ENCODE results near the gene PEF1.

Gene PEF1, protein sequence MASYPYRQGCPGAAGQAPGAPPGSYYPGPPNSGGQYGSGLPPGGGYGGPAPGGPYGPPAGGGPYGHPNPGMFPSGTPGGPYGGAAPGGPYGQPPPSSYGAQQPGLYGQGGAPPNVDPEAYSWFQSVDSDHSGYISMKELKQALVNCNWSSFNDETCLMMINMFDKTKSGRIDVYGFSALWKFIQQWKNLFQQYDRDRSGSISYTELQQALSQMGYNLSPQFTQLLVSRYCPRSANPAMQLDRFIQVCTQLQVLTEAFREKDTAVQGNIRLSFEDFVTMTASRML

DNA sequence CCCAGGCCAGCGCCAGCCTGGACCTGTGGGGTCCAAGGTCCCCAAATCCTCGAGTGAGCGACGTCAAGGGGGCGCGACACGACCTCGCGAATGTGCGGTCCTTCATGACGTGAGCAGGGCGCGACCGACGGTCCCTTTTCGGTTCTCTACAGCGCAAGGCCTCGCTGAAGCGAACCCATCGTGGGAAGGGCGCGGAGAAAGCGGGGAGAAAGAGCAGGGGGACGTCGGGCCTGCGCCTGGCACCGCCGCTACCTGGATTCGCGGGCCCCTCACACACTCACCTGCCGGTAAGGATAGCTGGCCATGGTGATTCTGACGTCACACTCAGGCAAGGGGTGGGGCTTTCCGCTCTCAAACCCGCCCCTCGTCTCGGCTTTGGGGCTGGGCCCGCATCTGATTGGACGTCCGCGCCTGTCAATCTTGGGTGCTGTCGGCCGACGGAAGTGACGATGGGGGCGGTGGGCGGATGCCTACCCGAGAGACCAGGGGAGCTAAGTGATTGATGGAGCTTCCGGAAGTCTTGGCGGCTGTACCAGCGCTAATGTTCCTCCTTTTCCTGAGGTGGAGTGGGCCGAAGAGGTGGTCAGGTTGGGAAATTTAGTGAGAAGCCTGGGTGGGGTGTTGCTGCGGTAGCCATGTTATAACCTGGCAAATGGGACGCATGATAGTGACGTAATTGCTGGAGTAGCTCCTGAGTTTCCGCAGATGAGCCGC lies at the start of gene PEF1:
PEF1 (minus strand) TSS at position 317 of the 714 bp plus-strand sequence; CDS start at position 305, 12 bp downstream.
- peak within 1 kb of the TSS; percentile 89 for H3K9ac ChIP-seq (ENCODE audit: low read depth, low read length)

DNA sequence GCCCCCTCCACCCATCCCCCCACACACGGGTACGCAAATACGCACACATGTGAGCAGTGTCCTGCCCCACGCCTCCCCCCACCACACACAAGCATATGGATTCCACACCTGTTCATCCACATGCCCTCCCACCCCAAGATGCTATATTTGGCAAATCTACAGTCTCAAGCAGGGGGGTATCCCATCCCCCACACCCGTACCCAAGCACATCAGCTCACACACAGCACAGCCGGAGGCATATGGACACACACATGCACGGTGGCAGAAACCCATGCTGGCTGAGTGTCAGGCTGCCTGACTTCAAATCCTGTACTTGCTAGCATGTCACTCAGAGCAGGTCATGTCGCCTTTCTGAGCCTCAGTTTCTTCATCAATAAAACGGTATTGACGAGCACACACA lies 48.6 kb upstream of the PEF1 start:
- Histone ChIP-seq H3K4me1 (ENCODE audit: insufficient read depth, low read length) (no peaks in the 10 kb centered on the region), H3K4me3 (ENCODE audit: low read length) (no peak overlapping the region), H3K9me3 (ENCODE audit: insufficient read depth, low read depth, low read length) (no peaks in the 10 kb centered on the region), H3K27me3 (ENCODE audit: insufficient read depth, low read length) (no peaks in the 10 kb centered on the region), H3K27ac (ENCODE audit: low read length) (no peak overlapping the region), H3K9ac (ENCODE audit: low read depth, low read length) (no peak overlapping the region), H3K36me3 (ENCODE audit: insufficient read depth, low read depth, low read length) (no peaks in the 10 kb centered on the region)

More for the DNA sequence above, at the start of gene PEF1:
- Histone ChIP-seq H3K4me3 (ENCODE audit: low read length) (peak within 1 kb of the TSS; percentile 85), H3K9me3 (ENCODE audit: insufficient read depth, low read depth, low read length) (no peaks in the 10 kb centered on the region), H3K27ac (ENCODE audit: low read length) (peak within 1 kb of the TSS; percentile 88), H3K36me3 (ENCODE audit: insufficient read depth, low read depth, low read length) (no peaks in the 10 kb centered on the region), H3K27me3 (ENCODE audit: insufficient read depth, low read length) (no peaks in the 10 kb centered on the region), H3K4me1 (ENCODE audit: insufficient read depth, low read length) (peaks cover 6% of the 10 kb centered on the region; the same call in 1 of the 2 replicates)

DNA sequence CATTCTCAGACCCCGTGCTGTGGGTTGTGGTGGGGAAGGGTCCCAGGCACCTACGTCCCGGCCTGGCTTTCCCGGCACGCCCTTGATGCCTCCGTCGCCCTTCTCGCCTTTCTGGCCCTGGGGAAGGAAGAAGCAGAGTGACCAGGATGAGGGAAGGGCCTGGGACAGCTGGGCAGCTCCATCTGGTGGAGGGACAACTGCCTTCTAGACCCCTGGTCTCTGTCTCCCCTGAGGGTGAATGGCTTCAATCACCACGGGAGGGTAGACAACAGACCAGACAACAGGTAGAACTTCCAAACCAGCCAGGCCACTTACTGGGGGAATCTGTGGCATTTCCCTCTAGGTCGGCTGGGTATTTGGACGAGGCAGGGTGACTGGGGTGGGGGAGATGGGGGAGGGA lies 47.3 kb upstream of the PEF1 start:
- H3K9me3 ChIP-seq (ENCODE audit: insufficient read depth, low read depth, low read length): no peaks in the 10 kb centered on the region
- H3K36me3 ChIP-seq (ENCODE audit: insufficient read depth, low read depth, low read length): no peaks in the 10 kb centered on the region
- H3K4me1 ChIP-seq (ENCODE audit: insufficient read depth, low read length): no peaks in the 10 kb centered on the region
- H3K9ac ChIP-seq (ENCODE audit: low read depth, low read length): no peak overlapping the region
- no peaks in the 10 kb centered on the region for H3K27me3 ChIP-seq (ENCODE audit: insufficient read depth, low read length)
- H3K27ac ChIP-seq (ENCODE audit: low read length): no peak overlapping the region
- H3K4me3 ChIP-seq (ENCODE audit: low read length): no peak overlapping the region

DNA sequence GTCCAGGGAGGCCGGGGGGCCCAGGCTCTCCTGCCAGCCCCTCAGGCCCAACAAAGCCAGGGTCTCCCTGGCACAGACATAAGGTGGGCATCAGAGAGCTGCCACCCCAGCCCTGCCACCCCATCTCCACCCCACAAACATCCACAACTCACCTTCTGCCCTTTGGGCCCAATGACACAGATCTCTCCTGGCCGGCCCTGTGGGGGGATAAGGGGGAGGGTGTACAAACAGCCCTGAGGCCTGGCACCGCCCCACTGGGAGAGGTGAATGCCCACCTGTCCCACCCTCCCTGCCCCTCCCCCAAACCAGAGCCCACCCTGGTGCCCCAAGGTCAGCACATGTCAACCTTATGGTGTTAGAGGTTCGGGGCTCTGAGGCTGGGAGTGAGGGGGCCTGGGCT lies 46.8 kb upstream of the PEF1 start:
- Histone ChIP-seq H3K36me3 (ENCODE audit: insufficient read depth, low read depth, low read length) (no peaks in the 10 kb centered on the region), H3K27me3 (ENCODE audit: insufficient read depth, low read length) (no peaks in the 10 kb centered on the region), H3K9me3 (ENCODE audit: insufficient read depth, low read depth, low read length) (no peaks in the 10 kb centered on the region), H3K4me3 (ENCODE audit: low read length) (no peak overlapping the region), H3K9ac (ENCODE audit: low read depth, low read length) (no peak overlapping the region), H3K27ac (ENCODE audit: low read length) (no peak overlapping the region), H3K4me1 (ENCODE audit: insufficient read depth, low read length) (no peaks in the 10 kb centered on the region)

DNA sequence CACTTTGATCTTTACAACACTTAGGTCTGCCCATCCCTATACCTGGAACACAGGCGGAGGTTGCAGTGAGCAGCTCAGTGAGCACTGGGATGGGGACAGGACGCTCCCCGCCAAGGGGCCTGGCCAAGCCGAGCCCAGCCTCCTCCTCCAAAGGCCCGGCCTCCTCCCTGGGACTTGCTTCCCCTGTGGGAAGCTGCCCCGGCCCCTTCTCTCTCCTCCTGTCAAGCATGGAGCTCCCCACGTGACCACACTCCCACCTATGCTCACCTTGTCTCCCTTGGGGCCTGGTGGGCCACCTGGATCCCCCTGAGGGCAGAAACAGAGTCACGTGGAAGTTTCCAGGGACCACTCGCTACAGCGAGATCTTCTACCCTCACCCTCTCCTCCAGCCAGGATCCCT lies 46.2 kb upstream of the PEF1 start:
- no peak overlapping the region for H3K9ac ChIP-seq (ENCODE audit: low read depth, low read length)
- H3K36me3 ChIP-seq (ENCODE audit: insufficient read depth, low read depth, low read length): no peaks in the 10 kb centered on the region
- no peaks in the 10 kb centered on the region for H3K9me3 ChIP-seq (ENCODE audit: insufficient read depth, low read depth, low read length)
- H3K27ac ChIP-seq (ENCODE audit: low read length): no peak overlapping the region
- no peaks in the 10 kb centered on the region for H3K4me1 ChIP-seq (ENCODE audit: insufficient read depth, low read length)
- H3K4me3 ChIP-seq (ENCODE audit: low read length): no peak overlapping the region
- no peaks in the 10 kb centered on the region for H3K27me3 ChIP-seq (ENCODE audit: insufficient read depth, low read length)

DNA sequence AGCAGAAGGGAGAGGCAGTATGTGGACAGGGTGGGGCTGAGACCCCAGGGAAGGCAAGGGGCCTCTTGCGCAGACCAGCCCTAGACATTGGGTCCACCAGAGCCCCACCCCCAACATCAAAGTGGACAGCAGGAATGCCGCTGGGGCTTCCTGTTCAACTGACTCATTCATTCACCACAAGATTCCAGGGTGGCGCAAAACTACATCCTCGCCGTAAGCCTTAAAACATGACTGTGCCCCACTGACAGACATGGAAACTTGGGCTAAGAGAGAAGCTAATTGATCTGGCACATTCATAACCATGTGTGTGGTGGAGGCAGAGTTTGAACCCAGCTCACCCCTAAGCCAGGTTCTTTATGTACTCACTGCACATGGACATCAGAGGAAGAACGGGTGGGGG lies 45.2 kb upstream of the PEF1 start:
- Histone ChIP-seq H3K9me3 (ENCODE audit: insufficient read depth, low read depth, low read length) (no peaks in the 10 kb centered on the region), H3K4me1 (ENCODE audit: insufficient read depth, low read length) (no peaks in the 10 kb centered on the region), H3K27me3 (ENCODE audit: insufficient read depth, low read length) (no peaks in the 10 kb centered on the region), H3K9ac (ENCODE audit: low read depth, low read length) (no peak overlapping the region), H3K4me3 (ENCODE audit: low read length) (no peak overlapping the region), H3K27ac (ENCODE audit: low read length) (no peak overlapping the region), H3K36me3 (ENCODE audit: insufficient read depth, low read depth, low read length) (no peaks in the 10 kb centered on the region)

DNA sequence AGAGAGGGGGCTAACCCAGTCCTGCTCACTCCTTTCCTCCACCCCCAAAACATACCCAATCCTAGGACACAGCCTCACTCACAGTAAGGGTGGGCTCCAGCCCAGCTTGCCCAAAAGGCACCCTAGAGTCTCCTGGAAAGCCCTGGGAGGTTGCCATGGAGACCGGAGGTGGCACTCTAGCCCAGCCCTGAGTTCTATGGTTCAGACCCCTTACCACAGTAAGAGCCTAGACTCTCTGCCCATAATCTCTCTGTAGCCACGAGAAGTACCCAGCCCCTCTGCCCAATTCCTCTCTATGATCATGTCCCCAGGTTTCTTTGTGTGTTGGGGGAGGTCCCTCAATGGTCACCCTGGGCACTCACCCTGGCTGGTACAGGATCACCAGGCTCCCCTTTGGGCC lies 44.7 kb upstream of the PEF1 start:
- no peak overlapping the region for H3K27ac ChIP-seq (ENCODE audit: low read length)
- H3K9ac ChIP-seq (ENCODE audit: low read depth, low read length): no peak overlapping the region
- H3K36me3 ChIP-seq (ENCODE audit: insufficient read depth, low read depth, low read length): no peaks in the 10 kb centered on the region
- H3K9me3 ChIP-seq (ENCODE audit: insufficient read depth, low read depth, low read length): no peaks in the 10 kb centered on the region
- H3K27me3 ChIP-seq (ENCODE audit: insufficient read depth, low read length): no peaks in the 10 kb centered on the region
- no peak overlapping the region for H3K4me3 ChIP-seq (ENCODE audit: low read length)
- H3K4me1 ChIP-seq (ENCODE audit: insufficient read depth, low read length): no peaks in the 10 kb centered on the region

DNA sequence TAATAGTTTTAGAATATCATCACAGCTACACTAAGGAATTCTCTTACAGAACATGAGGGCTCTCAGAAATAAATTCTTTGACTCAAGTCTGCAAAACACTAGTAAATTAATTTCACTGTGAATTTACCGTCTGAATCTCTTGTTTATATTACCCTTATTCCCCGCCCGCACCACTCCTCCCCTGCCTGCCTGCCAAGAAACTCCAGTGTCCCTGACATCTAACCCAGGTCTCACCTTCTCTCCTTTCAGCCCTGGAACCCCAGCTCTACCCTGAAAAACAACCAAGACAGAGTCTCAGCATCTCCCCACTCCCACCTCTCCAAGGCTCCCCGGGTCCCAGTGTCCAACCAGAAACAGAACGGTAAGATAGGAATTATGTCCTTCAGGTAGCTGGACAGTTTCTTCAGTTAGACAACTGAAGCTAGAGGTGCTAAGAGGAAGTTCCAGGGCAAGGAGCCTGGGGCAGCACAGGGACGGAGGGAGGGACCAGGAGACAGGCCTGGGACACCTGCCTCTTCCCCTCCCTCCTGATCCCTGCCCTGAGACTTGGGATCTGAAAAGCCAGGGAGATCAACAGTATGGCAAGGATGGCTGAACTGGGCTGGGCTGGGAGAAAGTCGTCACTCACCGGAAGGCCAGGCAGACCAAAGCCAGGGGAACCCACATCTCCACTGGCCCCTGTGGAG lies 43.7 kb upstream of the PEF1 start:
- no peak overlapping the region for H3K4me3 ChIP-seq (ENCODE audit: low read length)
- H3K4me1 ChIP-seq (ENCODE audit: insufficient read depth, low read length): no peaks in the 10 kb centered on the region
- H3K27me3 ChIP-seq (ENCODE audit: insufficient read depth, low read length): no peaks in the 10 kb centered on the region
- H3K36me3 ChIP-seq (ENCODE audit: insufficient read depth, low read depth, low read length): no peaks in the 10 kb centered on the region
- H3K27ac ChIP-seq (ENCODE audit: low read length): no peak overlapping the region
- H3K9me3 ChIP-seq (ENCODE audit: insufficient read depth, low read depth, low read length): no peaks in the 10 kb centered on the region
- no peak overlapping the region for H3K9ac ChIP-seq (ENCODE audit: low read depth, low read length)

DNA sequence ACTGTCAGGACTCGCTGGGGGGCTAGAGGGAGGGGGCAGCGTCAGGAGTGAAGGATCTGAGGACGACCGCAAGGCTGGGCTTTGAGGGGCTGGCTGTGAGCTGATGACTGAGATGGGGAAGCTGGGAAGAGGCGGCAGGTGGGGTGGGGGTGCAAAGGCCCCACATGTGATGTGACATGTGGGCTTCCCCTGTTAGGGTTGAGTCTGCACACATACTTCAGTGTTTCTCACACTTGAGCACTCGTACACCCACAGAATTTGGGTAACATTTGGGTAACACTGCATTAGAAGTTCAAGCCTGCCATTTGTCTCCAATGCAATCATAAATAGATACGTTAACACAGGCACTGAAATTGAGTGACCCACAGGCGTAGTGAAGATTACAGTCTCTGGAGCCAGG lies 42.9 kb upstream of the PEF1 start:
- no peaks in the 10 kb centered on the region for H3K27me3 ChIP-seq (ENCODE audit: insufficient read depth, low read length)
- H3K4me1 ChIP-seq (ENCODE audit: insufficient read depth, low read length): no peaks in the 10 kb centered on the region

DNA sequence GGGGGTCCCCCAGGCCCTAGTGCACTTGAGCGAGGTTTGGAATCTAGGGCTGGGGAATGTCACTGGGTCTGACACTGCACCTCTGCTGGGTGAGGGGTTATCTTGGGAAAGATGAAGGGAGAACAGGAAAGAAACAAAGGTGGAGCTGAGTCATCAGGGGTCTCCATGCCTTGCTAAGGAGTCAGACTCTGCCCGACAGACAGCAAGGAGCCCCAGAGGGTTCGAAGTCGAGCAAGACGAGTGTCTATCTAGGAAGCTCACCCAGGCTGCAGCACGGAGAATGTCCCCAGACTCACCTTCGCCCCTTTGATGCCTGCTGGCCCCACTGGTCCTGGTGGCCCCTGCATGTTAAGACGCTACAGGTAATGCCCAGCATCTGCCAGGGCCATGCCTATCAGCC lies 41.1 kb upstream of the PEF1 start:
- no peaks in the 10 kb centered on the region for H3K27me3 ChIP-seq (ENCODE audit: insufficient read depth, low read length)
- H3K36me3 ChIP-seq (ENCODE audit: insufficient read depth, low read depth, low read length): no peaks in the 10 kb centered on the region

More for the DNA sequence above, 42.9 kb upstream of the PEF1 start:
- H3K36me3 ChIP-seq (ENCODE audit: insufficient read depth, low read depth, low read length): no peaks in the 10 kb centered on the region
- no peak overlapping the region for H3K9ac ChIP-seq (ENCODE audit: low read depth, low read length)
- no peak overlapping the region for H3K27ac ChIP-seq (ENCODE audit: low read length)
- H3K9me3 ChIP-seq (ENCODE audit: insufficient read depth, low read depth, low read length): no peaks in the 10 kb centered on the region
- H3K4me3 ChIP-seq (ENCODE audit: low read length): no peak overlapping the region

DNA sequence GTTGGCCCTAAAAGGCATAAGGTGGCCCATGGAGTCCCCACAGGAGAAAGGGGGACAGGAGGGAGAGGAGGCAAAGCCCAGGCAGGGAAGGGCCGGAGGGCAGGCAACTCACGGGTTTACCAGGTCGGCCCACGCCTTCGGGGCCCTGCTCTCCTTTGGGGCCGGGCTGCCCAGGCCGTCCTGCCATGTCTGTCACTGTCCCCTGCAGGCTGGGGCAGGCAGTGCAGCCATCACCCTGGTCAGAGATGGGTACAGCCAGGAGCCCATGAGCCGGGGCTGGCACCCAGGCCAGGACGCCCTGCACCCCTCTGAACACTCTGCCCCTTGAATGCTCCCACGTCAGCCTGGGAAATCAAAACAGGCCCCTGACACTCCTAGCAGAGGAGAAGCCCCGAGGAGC lies 39.3 kb upstream of the PEF1 start:
- no peak overlapping the region for H3K9ac ChIP-seq (ENCODE audit: low read depth, low read length)
- no peaks in the 10 kb centered on the region for H3K4me1 ChIP-seq (ENCODE audit: insufficient read depth, low read length)
- no peaks in the 10 kb centered on the region for H3K27me3 ChIP-seq (ENCODE audit: insufficient read depth, low read length)
- H3K27ac ChIP-seq (ENCODE audit: low read length): no peak overlapping the region
- H3K9me3 ChIP-seq (ENCODE audit: insufficient read depth, low read depth, low read length): no peaks in the 10 kb centered on the region
- H3K4me3 ChIP-seq (ENCODE audit: low read length): no peak overlapping the region
- no peaks in the 10 kb centered on the region for H3K36me3 ChIP-seq (ENCODE audit: insufficient read depth, low read depth, low read length)

More for the DNA sequence above, 41.1 kb upstream of the PEF1 start:
- Histone ChIP-seq H3K4me1 (ENCODE audit: insufficient read depth, low read length) (no peaks in the 10 kb centered on the region), H3K4me3 (ENCODE audit: low read length) (no peak overlapping the region), H3K27ac (ENCODE audit: low read length) (no peak overlapping the region), H3K9me3 (ENCODE audit: insufficient read depth, low read depth, low read length) (no peaks in the 10 kb centered on the region), H3K9ac (ENCODE audit: low read depth, low read length) (no peak overlapping the region)

DNA sequence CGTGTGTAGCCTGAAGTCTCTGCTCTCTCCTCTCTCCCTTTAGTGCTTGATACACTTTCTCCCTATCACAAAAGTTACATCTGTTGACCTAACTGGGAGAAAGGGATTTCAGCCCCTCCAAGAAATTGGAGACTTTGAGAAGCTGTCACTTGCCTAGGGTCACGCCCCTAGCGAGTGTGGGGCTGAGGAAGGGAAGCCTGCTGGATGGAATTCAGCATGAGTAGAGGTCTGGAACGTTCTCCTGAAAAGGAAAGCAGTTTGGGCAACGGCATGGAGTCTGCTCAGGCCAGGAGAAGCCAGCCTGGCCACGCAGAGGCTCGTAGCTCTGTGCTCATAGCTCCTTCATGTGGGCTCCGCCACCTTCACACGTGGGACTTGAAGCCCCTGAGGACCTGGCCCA lies 36.7 kb upstream of the PEF1 start:
- Histone ChIP-seq H3K9me3 (ENCODE audit: insufficient read depth, low read depth, low read length) (no peaks in the 10 kb centered on the region), H3K27me3 (ENCODE audit: insufficient read depth, low read length) (no peaks in the 10 kb centered on the region), H3K4me3 (ENCODE audit: low read length) (no peak overlapping the region), H3K9ac (ENCODE audit: low read depth, low read length) (no peak overlapping the region), H3K4me1 (ENCODE audit: insufficient read depth, low read length) (no peaks in the 10 kb centered on the region), H3K36me3 (ENCODE audit: insufficient read depth, low read depth, low read length) (no peaks in the 10 kb centered on the region), H3K27ac (ENCODE audit: low read length) (no peak overlapping the region)
